Activated T-helper 2 cell treated with anti-CD3 and anti-CD28 coated beads, Interferon-gamma antibody, Interleukin-2, Interleukin-4, amounts not matched to agents 10 μg/mL and 5 μg/mL and 100 μg/mL, durations not matched to agents 14 hours and 24 hours and 36 hours (primary cell): ENCODE results near the gene SCTR. TPM values are rescaled to one million over a fixed set of nuclear protein-coding genes. Genes with fewer than 3 reads are reported as not detected.

Experiments used
- DNase-seq: peaks from one replicate; pipeline ENCODE4 v3.0.0; 2021; ENCODE audit warnings: low spot score
- H3K27ac Mint-ChIP-seq: one replicate; pipeline ENCODE4 v1.8.0; 2021; ENCODE audit warnings: mixed read lengths
- H3K27me3 Mint-ChIP-seq: one replicate; pipeline ENCODE4 v1.8.0; 2021; ENCODE audit warnings: low read depth, mixed read lengths
- H3K36me3 Mint-ChIP-seq: one replicate; pipeline ENCODE4 v1.8.0; 2021; ENCODE audit warnings: low read depth, mixed read lengths
- H3K4me1 Mint-ChIP-seq: one replicate; pipeline ENCODE4 v1.8.0; 2021; ENCODE audit warnings: low read depth, mixed read lengths
- H3K4me3 Mint-ChIP-seq: one replicate; pipeline ENCODE4 v1.8.0; 2021; ENCODE audit warnings: low read depth, mild to moderate bottlenecking, moderate library complexity, mixed read lengths
- H3K9me3 Mint-ChIP-seq: one replicate; pipeline ENCODE4 v1.8.0; 2021; ENCODE audit warnings: mixed read lengths
- intact Hi-C: fragments of 100-400 bp; cut with micrococcal nuclease; formaldehyde crosslinking; loops from one replicate; pipeline ENCODE4 v1.15.1; 2023
- total RNA-seq: library from RNA; stranded (reverse); gene quantifications from 2 replicates; pipeline ENCODE4 v1.2.3, GENCODE V29; 2022

The SCTR gene
- total RNA-seq, 1 donor from 2014 or later = not detected

- no peak overlapping the region for H3K27ac Mint-ChIP-seq
- H3K4me1 Mint-ChIP-seq = peaks cover 3% of the 10 kb centered on the region
- peaks cover 51% of the 10 kb centered on the region for H3K27me3 Mint-ChIP-seq
- intact Hi-C loops = no loop called here
- H3K36me3 Mint-ChIP-seq = no peaks in the 10 kb centered on the region
- no peak overlapping the region for H3K4me3 Mint-ChIP-seq
- no peak for DNase-seq
- no peaks in the 10 kb centered on the region for H3K9me3 Mint-ChIP-seq
Measured at GRCh38 chr2:119429225-119429981, 94.9 kb downstream of the SCTR start.

- H3K27me3 Mint-ChIP-seq = peaks cover 56% of the 10 kb centered on the region
- no peaks in the 10 kb centered on the region for H3K36me3 Mint-ChIP-seq
- DNase-seq = no peak
- intact Hi-C loops = no loop called here
- peaks cover 3% of the 10 kb centered on the region for H3K4me1 Mint-ChIP-seq
- no peaks in the 10 kb centered on the region for H3K9me3 Mint-ChIP-seq
- H3K27ac Mint-ChIP-seq = no peak overlapping the region
- H3K4me3 Mint-ChIP-seq = no peak overlapping the region
Measured at GRCh38 chr2:119428488-119429224, 95.6 kb downstream of the SCTR start.

DNA sequence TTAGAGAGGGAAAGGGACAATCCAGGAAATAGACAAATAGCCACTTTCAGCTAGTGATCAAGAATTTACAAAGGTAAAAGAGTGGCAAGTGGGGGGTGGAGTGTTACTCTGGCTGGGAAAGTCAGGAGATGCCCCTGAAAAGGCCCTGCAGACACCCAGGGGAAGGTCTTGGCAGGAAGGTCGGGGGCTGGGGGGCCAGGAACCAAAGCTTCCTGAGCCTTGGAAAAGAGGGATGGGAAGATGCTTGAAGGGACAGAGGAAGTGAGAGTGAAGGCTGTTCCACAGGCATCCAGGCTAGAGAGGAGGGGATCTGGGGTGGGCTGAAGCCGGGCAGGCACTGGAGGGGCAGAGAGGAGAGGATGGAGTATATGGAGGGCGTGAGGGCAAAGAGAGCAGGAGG, 96.5 kb downstream of the SCTR start:
- intact Hi-C loops = no loop called here
- Mint-ChIP-seq H3K4me3 (no peak overlapping the region), H3K27ac (no peak overlapping the region), H3K9me3 (no peaks in the 10 kb centered on the region), H3K27me3 (peaks cover 51% of the 10 kb centered on the region), H3K36me3 (no peaks in the 10 kb centered on the region), H3K4me1 (peaks cover 3% of the 10 kb centered on the region)
- DNase-seq = no peak

GRCh38 chr2:119426801-119427395, 97.4 kb downstream of the SCTR start:
- no peaks in the 10 kb centered on the region for H3K36me3 Mint-ChIP-seq
- H3K27me3 Mint-ChIP-seq = peaks cover 46% of the 10 kb centered on the region
- no peak overlapping the region for H3K27ac Mint-ChIP-seq

GRCh38 chr2:119426396-119426675, 97.9 kb downstream of the SCTR start:
- no peaks in the 10 kb centered on the region for H3K36me3 Mint-ChIP-seq
- no peaks in the 10 kb centered on the region for H3K9me3 Mint-ChIP-seq
- intact Hi-C loops = no loop called here
- H3K4me3 Mint-ChIP-seq = no peak overlapping the region
- no peak for DNase-seq
- peaks cover 50% of the 10 kb centered on the region for H3K27me3 Mint-ChIP-seq
- H3K4me1 Mint-ChIP-seq = no peaks in the 10 kb centered on the region
- no peak overlapping the region for H3K27ac Mint-ChIP-seq

More at GRCh38 chr2:119426801-119427395, 97.4 kb downstream of the SCTR start:
- Mint-ChIP-seq H3K4me1 (no peaks in the 10 kb centered on the region), H3K9me3 (no peaks in the 10 kb centered on the region), H3K4me3 (no peak overlapping the region)
- DNase-seq = no peak
- intact Hi-C loops = no loop called here

- H3K4me1 Mint-ChIP-seq = no peaks in the 10 kb centered on the region
Measured at GRCh38 chr2:119425620-119426395, 98.5 kb downstream of the SCTR start.

DNA sequence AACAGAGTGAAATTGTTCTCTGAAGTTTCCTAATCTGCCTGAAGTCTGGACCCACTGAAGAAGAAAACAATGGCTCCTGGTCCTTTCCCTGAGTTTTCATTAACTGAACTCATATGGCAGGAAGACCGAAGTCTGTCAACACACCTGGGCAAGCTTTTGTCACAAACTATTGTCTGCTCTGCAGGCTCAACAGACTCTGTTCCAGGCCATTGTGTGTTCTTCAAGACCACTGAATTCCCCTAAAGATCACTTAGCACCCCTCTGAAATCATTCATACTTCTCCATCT, 99.2 kb downstream of the SCTR start:
- no peaks in the 10 kb centered on the region for H3K4me1 Mint-ChIP-seq
- peaks cover 38% of the 10 kb centered on the region for H3K27me3 Mint-ChIP-seq
- H3K4me3 Mint-ChIP-seq = no peak overlapping the region
- intact Hi-C loops = no loop called here
- H3K36me3 Mint-ChIP-seq = no peaks in the 10 kb centered on the region
- no peak overlapping the region for H3K27ac Mint-ChIP-seq
- H3K9me3 Mint-ChIP-seq = no peaks in the 10 kb centered on the region
- no peak for DNase-seq

More at GRCh38 chr2:119425620-119426395, 98.5 kb downstream of the SCTR start:
- H3K27ac Mint-ChIP-seq = no peak overlapping the region
- intact Hi-C loops = no loop called here
- no peak overlapping the region for H3K4me3 Mint-ChIP-seq
- no peaks in the 10 kb centered on the region for H3K9me3 Mint-ChIP-seq
- no peak for DNase-seq
- H3K36me3 Mint-ChIP-seq = no peaks in the 10 kb centered on the region
- H3K27me3 Mint-ChIP-seq = peaks cover 45% of the 10 kb centered on the region

GRCh38 chr2:119424284-119425118, 99.8 kb downstream of the SCTR start:
- H3K27me3 Mint-ChIP-seq = peaks cover 37% of the 10 kb centered on the region

DNA sequence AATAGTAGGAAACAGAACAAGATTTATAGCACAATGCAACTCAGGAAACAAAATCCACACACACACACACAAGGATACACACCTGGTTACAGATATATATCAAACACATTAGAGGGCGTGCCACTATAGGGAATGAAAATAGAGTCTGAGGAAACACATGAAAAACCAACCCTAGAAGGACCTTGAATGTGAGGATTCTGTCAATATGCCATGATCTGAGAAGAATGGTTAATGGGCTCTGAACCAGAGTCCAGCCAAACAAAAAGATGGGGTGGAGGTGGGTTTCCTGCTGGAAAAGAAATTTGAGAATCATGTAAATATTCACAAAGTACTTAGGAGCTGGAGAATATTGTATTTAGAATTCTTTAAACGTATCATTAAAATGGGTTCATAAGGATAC, 100.5 kb downstream of the SCTR start:
- no peaks in the 10 kb centered on the region for H3K9me3 Mint-ChIP-seq
- no peak for DNase-seq
- intact Hi-C loops = no loop called here
- no peaks in the 10 kb centered on the region for H3K36me3 Mint-ChIP-seq
- peaks cover 39% of the 10 kb centered on the region for H3K27me3 Mint-ChIP-seq
- no peaks in the 10 kb centered on the region for H3K4me1 Mint-ChIP-seq
- H3K27ac Mint-ChIP-seq = no peak overlapping the region
- no peak overlapping the region for H3K4me3 Mint-ChIP-seq

More at GRCh38 chr2:119424284-119425118, 99.8 kb downstream of the SCTR start:
- no peak overlapping the region for H3K27ac Mint-ChIP-seq
- intact Hi-C loops = no loop called here
- no peak for DNase-seq
- no peaks in the 10 kb centered on the region for H3K9me3 Mint-ChIP-seq
- no peaks in the 10 kb centered on the region for H3K4me1 Mint-ChIP-seq
- H3K36me3 Mint-ChIP-seq = no peaks in the 10 kb centered on the region
- no peak overlapping the region for H3K4me3 Mint-ChIP-seq

DNA sequence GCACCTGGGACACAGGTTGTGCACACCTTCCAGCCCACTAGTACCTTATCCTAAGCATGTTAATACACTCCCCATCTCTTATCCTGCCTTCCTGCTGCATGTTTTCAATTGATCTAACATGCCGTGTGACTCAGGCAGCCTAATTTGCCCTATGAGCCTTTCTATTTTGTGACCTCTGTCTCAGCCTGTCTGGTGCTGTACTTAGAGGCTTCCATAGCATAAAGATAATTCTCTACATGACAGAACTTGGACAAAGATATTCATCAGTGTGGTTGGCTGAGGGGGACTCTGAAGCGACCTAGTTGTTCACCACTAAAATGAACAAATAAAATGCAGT, 101.2 kb downstream of the SCTR start:
- Mint-ChIP-seq H3K4me3 (no peak overlapping the region), H3K27me3 (peaks cover 41% of the 10 kb centered on the region), H3K9me3 (no peaks in the 10 kb centered on the region), H3K27ac (no peak overlapping the region), H3K4me1 (no peaks in the 10 kb centered on the region), H3K36me3 (no peaks in the 10 kb centered on the region)
- DNase-seq = no peak
- intact Hi-C loops = no loop called here

GRCh38 chr2:119422360-119423107, 101.7 kb downstream of the SCTR start:
- Mint-ChIP-seq H3K36me3 (no peaks in the 10 kb centered on the region), H3K27ac (no peak overlapping the region), H3K9me3 (no peaks in the 10 kb centered on the region), H3K4me1 (no peaks in the 10 kb centered on the region), H3K27me3 (peaks cover 39% of the 10 kb centered on the region), H3K4me3 (no peak overlapping the region)
- intact Hi-C loops = no loop called here
- no peak for DNase-seq

DNA sequence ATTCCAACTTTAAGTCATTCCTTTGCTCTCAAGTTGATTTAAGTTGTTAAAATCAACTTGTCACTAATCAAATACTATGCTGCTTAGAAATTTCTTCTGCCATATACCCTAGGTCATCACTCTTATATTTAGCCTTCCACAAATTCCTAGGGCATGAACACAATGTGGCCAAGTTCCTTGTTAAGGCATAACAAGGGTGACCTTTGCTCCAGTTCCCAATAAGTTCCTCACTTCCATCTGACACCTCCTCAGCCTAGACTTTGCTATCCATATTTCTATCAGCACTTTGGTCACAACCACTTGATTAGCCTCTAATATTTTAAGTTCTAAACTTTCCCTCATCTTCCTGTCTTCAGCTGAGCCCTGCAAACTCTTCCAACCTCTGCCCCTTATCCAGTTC, 102.5 kb downstream of the SCTR start:
- intact Hi-C loops = no loop called here
- no peak for DNase-seq
- H3K9me3 Mint-ChIP-seq = no peaks in the 10 kb centered on the region
- no peak overlapping the region for H3K4me3 Mint-ChIP-seq
- no peaks in the 10 kb centered on the region for H3K4me1 Mint-ChIP-seq
- H3K27me3 Mint-ChIP-seq = peaks cover 32% of the 10 kb centered on the region
- no peaks in the 10 kb centered on the region for H3K36me3 Mint-ChIP-seq
- no peak overlapping the region for H3K27ac Mint-ChIP-seq
